A172 (cell line): ENCODE measurements around the gene HLA-E. TPM values are rescaled to one million over a fixed set of nuclear protein-coding genes. Genes with fewer than 3 reads are reported as not detected.
A peak's percentile ranks its signal among the peaks of the same experiment; 100 is the strongest.
"Not testable (repeated sequence)": the region's sequence is repeated elsewhere in the genome, so short reads cannot be mapped to it uniquely, and the experiment has no call there.

Experiments used
- DNase-seq: peaks from one replicate; pipeline ENCODE4 v3.0.0-alpha.2; 2015; ENCODE audit warnings: low spot score
- total RNA-seq: library from RNA; depleted of rRNA; stranded (reverse); fragments of >200 nt; shearing (Covaris generic); gene quantifications from 2 replicates; pipeline ENCODE4 v1.2.3, GENCODE V29; 2014; rRNA removed

The HLA-E gene
- total RNA-seq = 86.1 and 89.5 TPM in 2 replicates

- DNase-seq = peak; percentile 99
Measured at GRCh38 chr6:30489081-30490025, at the start of gene HLA-E. Gene HLA-E, plus strand, starts transcription at chr6:30489509. Its CDS starts 23 bp downstream, at chr6:30489532.

DNA sequence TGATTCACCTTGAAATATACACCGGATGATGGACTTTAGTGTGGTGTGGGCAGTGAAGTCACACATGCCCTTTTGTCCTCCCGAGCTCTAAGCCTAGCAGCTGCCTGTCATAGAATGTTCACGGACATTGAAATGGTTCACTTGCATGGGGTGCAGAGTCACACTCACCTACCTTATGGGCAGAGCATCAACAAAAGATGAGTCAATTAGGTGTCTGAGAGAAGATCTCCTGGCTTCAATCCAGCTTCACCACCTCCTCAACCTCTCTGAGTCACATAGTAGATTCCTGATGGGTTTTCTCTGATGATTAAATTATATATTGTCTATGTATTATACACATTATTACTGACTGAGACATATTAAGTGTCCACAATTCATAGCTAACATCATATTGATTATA is 48.1 kb upstream of the HLA-E start:
- DNase-seq = no peak

DNA sequence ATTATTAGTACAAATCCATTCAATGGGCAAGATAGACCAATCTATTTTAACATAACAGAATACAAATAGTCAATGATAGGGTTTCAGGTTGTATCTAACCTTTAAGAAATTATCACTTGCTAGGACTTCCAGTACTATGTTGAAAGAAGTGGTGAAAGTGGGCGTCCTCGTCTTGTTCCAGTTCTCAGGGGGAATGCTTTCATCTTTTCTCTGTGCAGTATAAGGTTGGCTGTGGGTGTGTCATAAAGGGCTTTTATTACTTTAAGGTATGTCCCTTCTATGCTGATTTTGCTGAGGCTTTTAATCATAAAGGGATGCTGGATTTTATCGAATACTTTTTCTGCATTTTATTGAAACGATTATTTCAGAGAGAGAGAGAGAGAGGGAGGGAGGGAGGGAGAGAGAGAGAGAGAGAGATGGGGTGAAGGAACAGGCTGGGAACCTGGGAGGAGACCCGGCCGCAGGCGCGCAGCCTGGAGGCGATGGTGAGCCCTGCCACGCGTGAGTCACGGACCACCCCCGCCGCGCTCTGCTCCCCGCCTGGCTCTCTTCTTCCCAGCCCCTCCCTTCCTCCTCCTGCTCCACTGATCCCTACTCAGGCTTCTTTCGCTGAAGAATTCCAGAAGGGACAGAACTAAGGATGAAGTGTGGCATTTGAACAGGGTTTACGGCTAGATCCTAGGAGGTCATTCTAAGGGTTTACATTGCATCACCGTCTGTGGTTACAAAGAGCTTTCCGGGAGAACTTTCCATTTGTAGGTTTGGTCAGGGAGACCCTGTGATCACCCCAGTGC is 45.5 kb upstream of the HLA-E start:
- no peak for DNase-seq

GRCh38 chr6:30444451-30444742 is 44.9 kb upstream of the HLA-E start:
- DNase-seq = no peak

DNA sequence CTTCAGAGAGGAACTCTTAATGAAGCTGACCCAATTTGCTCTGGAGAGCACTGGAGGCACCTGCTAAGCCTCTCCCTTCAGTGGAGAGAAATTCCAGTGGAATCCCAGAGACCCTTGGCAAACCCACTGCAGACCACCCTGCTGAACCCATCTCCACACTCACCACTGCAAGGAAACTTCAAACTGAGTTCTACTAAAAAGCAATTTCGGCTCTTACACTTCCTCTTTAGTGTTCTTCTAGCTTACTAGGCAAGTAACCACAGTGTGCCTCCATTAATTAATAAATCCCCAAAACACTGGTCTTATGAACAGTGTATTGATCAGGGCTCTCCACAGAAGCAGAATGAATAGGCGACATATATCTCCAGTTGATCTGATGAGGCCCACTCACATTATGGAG is 43.0 kb upstream of the HLA-E start:
- DNase-seq = no peak

GRCh38 chr6:30447237-30447636 is 42.1 kb upstream of the HLA-E start:
- no peak for DNase-seq

DNA sequence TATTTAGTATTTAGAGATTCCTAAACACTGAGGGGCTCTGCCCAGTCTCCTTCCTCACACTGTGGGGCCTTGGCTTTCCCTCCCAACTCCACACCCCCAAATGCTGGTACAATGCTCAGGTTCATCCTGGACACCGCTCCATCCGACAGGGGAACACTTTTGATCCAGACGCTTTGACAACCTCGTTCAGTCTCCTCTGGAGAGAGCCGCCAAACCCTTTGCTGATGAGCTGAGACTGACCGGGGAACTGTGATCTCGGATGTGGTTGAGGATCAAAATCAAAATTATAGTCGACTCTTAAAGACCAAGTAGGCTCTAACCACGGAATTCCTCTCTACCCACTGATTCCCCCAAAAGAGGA is 38.8 kb upstream of the HLA-E start:
- DNase-seq = no peak

- DNase-seq = no peak
Measured at GRCh38 chr6:30450909-30451841, 38.1 kb upstream of the HLA-E start.

DNA sequence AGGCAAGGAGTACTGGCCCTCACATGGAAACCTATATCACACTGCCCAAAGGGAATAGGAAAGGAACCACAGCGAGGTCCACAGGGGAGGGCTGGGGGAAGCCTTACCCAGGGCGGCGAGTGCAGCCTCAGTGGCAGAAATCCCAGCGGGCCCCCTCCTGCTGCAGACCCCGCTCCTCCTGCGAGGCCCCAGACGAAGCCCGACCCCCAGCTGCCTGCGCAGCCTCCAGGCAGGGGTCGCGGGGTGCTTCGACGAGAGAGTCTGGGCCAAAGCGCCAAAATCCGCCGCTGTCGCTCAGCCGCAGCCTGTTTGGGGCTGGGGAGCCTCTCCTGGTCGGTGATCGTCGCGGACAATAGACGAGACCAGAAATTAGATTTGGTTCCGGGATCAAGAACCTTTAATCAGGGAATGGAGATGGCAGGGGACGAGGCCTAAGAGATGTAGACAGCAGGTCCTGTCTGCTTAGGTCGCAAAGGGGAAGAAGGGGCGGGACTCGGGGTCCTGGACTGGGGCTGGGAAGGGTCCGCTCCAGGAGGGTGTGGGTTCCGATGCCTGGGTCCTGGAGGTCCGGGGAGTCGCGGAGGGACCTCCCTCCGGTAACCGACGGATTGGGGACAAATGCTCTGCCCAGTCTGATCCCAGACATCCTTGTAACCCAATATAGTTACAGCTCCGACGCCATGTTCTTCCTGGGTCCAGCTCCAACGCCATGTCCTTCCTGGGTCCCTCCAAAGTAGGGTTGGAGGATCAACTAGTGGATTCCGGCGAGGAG is 36.4 kb upstream of the HLA-E start:
- no peak for DNase-seq

DNA sequence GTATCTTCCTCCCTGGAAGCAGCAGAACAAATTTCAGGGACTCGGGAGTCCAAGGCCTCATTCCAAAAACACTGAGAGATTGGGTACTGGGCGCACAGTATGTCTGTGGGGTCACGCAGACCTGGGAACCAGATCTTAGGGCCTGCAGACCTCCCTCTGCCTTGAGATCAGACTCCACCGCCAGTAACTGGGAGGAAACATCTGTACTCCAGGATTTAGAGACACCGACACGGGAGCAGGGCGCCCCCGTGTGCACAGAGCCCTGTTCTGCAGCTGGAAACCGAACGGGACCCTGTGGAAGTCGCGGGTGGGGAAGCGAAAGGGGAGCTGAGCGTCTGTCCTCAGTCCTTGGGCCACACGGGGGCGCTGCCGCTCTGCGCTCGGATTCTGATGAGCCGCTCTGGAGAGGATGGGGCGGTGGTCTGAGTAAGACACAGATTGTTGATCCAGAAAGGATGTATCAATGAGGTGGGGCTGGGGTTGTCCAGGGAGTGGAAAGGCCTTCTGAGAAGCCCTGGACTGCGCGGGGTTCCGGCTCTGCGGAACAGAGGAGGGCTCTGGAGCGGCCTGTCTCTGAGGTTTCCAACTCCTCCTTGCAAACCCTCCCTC is 35.7 kb upstream of the HLA-E start:
- peak; percentile 78 for DNase-seq

DNA sequence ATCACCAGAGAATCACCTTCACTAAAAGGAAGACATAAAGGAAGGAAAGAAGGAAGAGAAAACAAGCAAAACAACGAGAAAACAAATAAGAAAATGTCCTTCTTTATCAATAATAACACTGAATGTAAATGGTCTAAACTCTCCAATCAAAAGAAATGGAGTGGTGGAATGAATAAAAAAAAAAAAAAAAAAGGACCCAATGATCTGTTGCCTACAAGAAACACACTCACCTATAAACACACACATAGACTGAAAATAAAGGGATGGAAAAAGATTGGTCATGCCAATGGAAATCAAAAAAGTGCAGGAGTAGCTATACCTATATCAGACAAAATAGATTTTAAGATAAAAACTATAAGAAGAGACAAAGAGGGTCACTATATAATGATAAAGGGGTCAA is 30.2 kb upstream of the HLA-E start:
- DNase-seq = no peak

GRCh38 chr6:30461055-30461454 is 28.3 kb upstream of the HLA-E start:
- no peak for DNase-seq

DNA sequence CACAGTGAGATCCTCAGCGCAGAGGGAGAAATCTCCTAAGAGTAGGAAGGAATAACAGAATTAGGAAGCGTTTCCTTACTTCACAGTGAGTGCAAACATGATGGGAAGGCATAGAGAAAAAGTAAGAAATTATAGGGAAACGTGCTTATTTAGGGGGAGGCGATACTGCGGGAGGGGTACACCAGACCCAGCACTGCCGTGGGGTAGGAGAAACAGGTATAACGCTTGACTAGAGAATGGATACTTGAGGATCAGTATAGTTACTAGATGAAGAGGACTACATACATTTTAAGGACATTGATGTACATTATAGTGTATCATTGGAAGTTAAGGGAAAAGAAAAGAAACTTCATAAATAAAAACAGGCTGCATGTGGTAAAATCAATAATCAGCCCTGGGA is 26.8 kb upstream of the HLA-E start:
- no peak for DNase-seq

GRCh38 chr6:30463242-30463641 is 26.1 kb upstream of the HLA-E start:
- DNase-seq = no peak

- no peak for DNase-seq
Measured at GRCh38 chr6:30463651-30464618, 25.4 kb upstream of the HLA-E start.

GRCh38 chr6:30465595-30466306 is 23.6 kb upstream of the HLA-E start:
- no peak for DNase-seq

GRCh38 chr6:30470968-30471367 is 18.3 kb upstream of the HLA-E start:
- DNase-seq = no peak

- DNase-seq = not testable (repeated sequence)
Measured at GRCh38 chr6:30475116-30475515, 14.2 kb upstream of the HLA-E start.
